ENCODE results near the gene UNK. TPM values are rescaled to one million over a fixed set of nuclear protein-coding genes. Genes with fewer than 3 reads are reported as not detected.

Gene UNK
- total and polyA plus RNA-seq, 2 donors (not counting 3 experiments of a cell fraction or from before 2014, with no cell fraction given), result 18.0 to 23.2 TPM

- H3K4me2 ChIP-seq (ENCODE audit: insufficient read depth, low read length), result no peak overlapping the region
- peak; percentile 75 to 77 for TF ChIP-seq CTCF (IDR thresholded peaks at IDR 0.05; ENCODE audit: extremely low read depth in 1 of 2, insufficient read depth in 1 of 2, low read depth in 1 of 2, low read length in 2 of 2)
- no peak for TF ChIP-seq MAX (IDR thresholded peaks at IDR 0.05; ENCODE audit: insufficient read depth, insufficient read length)
- no TSS peak for BruUV-seq (replicated peaks)
- H3K27me3 ChIP-seq (ENCODE audit: control insufficient read depth in 2 of 2, insufficient read depth in 2 of 2, low read length in 2 of 2), result no peaks in the 10 kb centered on the region
- POLR2A ChIA-PET, result interaction anchor here (1.4 kb wide), 1 partner anchor 69 kb away, joined by 6 read pairs; no protein-coding TSS in a partner anchor
- no peak overlapping the region for H3K9ac ChIP-seq (replicated peaks; ENCODE audit: extremely low read depth, insufficient read depth, low read length)
- dilution Hi-C loops (cut with MboI; ENCODE audit: extremely low pct_ligation_motif_present, low sequenced_read_pairs), result no loop called here
- peak overlapping the region; percentile 39 for H3K27ac ChIP-seq (ENCODE audit: insufficient read depth, low read depth, low read length)
- no peaks in the 10 kb centered on the region for H3K9me3 ChIP-seq (replicated peaks; ENCODE audit: control insufficient read depth, insufficient read depth, low read length)
- no peaks in the 10 kb centered on the region for H3K9me1 ChIP-seq (replicated peaks; ENCODE audit: control insufficient read depth, extremely low read depth, insufficient read depth, low read length)
- peaks cover 9% of the 10 kb centered on the region for H3K79me2 ChIP-seq (ENCODE audit: control insufficient read depth, insufficient read depth, low read length)
- H3K36me3 ChIP-seq (ENCODE audit: control insufficient read depth in 2 of 2, extremely low read depth in 1 of 2, insufficient read depth in 2 of 2, low read length in 2 of 2), result peaks cover 3 to 37% of the 10 kb centered on the region in 2 experiments
- no peak overlapping the region for H3K4me3 ChIP-seq (replicated peaks in 1 of 3; ENCODE audit: insufficient read depth in 1 of 3, low read depth in 1 of 3, low read length in 3 of 3)
- intact Hi-C loops (cut with micrococcal nuclease), result no loop called here
- H4K20me1 ChIP-seq (replicated peaks; ENCODE audit: control insufficient read depth, extremely low read depth, insufficient read depth, low read length), result no peaks in the 10 kb centered on the region
- FAIRE-seq (peak; percentile 88), DNase-seq (ENCODE audit: low read depth, low spot score) (peak; percentile 51)
- CTCF ChIA-PET, result interaction anchor here (0.7 to 6.8 kb wide), 18 partner anchors 8 to 95 kb away, joined by 3 to 49 read pairs (median 6); partner anchors contain the start of genes GALK1, TRIM47, TRIM65 and UNK
- H3K4me1 ChIP-seq (ENCODE audit: control insufficient read depth, extremely low read depth, insufficient read depth, low read length), result peaks cover 46% of the 10 kb centered on the region
- no peak overlapping the region for H2AFZ ChIP-seq (ENCODE audit: low read depth, low read length)
These were observed 64.1 kb downstream of the UNK start for GRCh38 chr17:75848523-75849278.

- Histone ChIP-seq H2AFZ (ENCODE audit: low read depth, low read length) (no peak overlapping the region), H3K9ac (replicated peaks; ENCODE audit: extremely low read depth, insufficient read depth, low read length) (no peak overlapping the region), H3K4me1 (ENCODE audit: control insufficient read depth, extremely low read depth, insufficient read depth, low read length) (peaks cover 46% of the 10 kb centered on the region), H3K9me3 (replicated peaks; ENCODE audit: control insufficient read depth, insufficient read depth, low read length) (no peaks in the 10 kb centered on the region), H3K9me1 (replicated peaks; ENCODE audit: control insufficient read depth, extremely low read depth, insufficient read depth, low read length) (no peaks in the 10 kb centered on the region), H3K4me2 (ENCODE audit: insufficient read depth, low read length) (no peak overlapping the region), H4K20me1 (replicated peaks; ENCODE audit: control insufficient read depth, extremely low read depth, insufficient read depth, low read length) (no peaks in the 10 kb centered on the region), H3K4me3 (replicated peaks in 1 of 3; ENCODE audit: insufficient read depth in 1 of 3, low read depth in 1 of 3, low read length in 3 of 3) (no peak overlapping the region), H3K79me2 (ENCODE audit: control insufficient read depth, insufficient read depth, low read length) (peaks cover 9% of the 10 kb centered on the region), H3K27me3 (ENCODE audit: control insufficient read depth in 2 of 2, insufficient read depth in 2 of 2, low read length in 2 of 2) (no peaks in the 10 kb centered on the region), H3K36me3 (ENCODE audit: control insufficient read depth in 2 of 2, extremely low read depth in 1 of 2, insufficient read depth in 2 of 2, low read length in 2 of 2) (peaks cover 3 to 37% of the 10 kb centered on the region in 2 experiments), H3K27ac (ENCODE audit: insufficient read depth, low read depth, low read length) (no peak overlapping the region)
- CTCF ChIA-PET, result interaction anchor here (1.1 to 6.8 kb wide), 7 partner anchors 9 to 85 kb away, joined by 3 to 49 read pairs (median 6); partner anchors contain the start of genes GALK1, TRIM47, TRIM65 and UNK
- dilution Hi-C loops (cut with MboI; ENCODE audit: extremely low pct_ligation_motif_present, low sequenced_read_pairs) (no loop called here), intact Hi-C loops (cut with micrococcal nuclease) (no loop called here)
- no peak for FAIRE-seq
- DNase-seq (ENCODE audit: low read depth, low spot score), result no peak
- TF ChIP-seq GATA2 (IDR thresholded peaks at IDR 0.05; ENCODE audit: insufficient read depth, insufficient read length, low read depth, low read length), result no peak
- POLR2A ChIA-PET, result interaction anchor here (1.4 kb wide), 1 partner anchor 69 kb away, joined by 6 read pairs; no protein-coding TSS in a partner anchor
- no TSS peak for BruUV-seq (replicated peaks)
These were observed 64.7 kb downstream of the UNK start for GRCh38 chr17:75849279-75849646.
